NCI-H510A (cell line): Measurements from ENCODE around the gene BRINP1.

Experiments used
- DNase-seq: peaks from one replicate; lab custom pipeline; 2025; lab: John Stamatoyannopoulos, UW

Gene BRINP1, protein sequence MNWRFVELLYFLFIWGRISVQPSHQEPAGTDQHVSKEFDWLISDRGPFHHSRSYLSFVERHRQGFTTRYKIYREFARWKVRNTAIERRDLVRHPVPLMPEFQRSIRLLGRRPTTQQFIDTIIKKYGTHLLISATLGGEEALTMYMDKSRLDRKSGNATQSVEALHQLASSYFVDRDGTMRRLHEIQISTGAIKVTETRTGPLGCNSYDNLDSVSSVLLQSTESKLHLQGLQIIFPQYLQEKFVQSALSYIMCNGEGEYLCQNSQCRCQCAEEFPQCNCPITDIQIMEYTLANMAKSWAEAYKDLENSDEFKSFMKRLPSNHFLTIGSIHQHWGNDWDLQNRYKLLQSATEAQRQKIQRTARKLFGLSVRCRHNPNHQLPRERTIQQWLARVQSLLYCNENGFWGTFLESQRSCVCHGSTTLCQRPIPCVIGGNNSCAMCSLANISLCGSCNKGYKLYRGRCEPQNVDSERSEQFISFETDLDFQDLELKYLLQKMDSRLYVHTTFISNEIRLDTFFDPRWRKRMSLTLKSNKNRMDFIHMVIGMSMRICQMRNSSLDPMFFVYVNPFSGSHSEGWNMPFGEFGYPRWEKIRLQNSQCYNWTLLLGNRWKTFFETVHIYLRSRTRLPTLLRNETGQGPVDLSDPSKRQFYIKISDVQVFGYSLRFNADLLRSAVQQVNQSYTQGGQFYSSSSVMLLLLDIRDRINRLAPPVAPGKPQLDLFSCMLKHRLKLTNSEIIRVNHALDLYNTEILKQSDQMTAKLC

DNA sequence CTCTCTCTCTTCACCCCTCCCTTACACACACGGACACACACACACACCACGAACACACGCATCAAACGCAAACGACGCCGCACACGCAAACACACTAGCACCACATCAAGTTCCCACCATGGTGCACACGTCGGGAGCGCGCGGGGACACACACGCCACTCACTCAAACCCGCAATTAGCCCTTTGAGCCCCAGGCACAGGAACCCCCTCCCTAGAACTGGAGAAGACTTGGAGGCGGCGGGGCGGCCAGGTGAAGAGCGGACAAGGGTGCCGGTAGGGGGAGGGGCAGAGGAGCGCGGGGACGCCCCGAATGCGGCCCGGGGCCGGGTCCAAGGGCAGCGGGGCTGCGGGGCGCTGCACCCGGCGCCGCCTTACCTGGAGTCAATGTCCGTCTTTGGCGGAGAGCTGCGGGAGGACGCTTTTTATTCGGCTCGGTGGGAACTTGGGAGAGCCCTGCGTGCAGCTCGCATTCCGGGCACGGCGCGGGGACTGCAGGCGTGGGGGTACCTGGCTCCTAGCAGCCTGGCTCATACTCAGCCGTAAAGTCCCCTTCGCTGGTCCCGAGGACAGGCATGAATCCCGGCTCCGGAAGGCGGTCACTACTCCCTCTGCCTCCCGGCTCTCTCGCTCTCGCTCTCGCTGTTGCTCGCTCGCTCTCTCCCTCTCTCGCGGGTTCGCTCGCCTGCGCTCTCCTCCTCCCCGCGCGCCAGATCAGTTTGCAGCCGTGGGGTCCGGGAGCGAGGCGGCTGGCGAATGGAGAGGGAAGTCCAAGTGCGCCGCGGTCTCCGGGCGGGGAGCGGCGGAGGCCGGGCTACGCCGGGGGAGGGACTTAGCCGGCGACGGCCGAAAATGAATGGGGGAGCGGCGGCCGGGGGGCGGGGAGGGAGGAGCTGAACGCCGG lies at the start of gene BRINP1:
Gene BRINP1 (minus strand): TSS at position 755 of the 901 bp plus-strand sequence. CDS start 56,080 bp downstream, outside the sequence.
- DNase-seq: peak; percentile 69

DNA sequence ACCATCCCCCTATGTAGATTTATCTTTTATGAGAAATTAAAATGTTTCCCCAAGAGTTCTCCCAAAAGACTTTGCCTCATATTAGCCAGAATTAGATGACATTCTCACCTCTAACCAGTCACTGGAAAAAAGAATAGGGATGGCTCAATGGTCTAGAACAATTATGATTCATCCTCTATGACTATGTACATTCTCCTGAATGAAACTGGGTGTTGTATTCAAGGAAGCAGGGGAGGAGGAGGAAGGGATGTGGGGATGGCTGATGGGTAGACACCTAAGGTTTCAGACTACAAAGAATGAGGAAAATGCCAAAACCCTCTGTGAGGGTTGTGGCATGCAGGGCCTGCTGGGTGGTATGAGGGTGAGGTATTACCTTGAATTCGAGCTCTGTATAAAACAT lies 49.5 kb upstream of the BRINP1 start:
- DNase-seq: no peak

DNA sequence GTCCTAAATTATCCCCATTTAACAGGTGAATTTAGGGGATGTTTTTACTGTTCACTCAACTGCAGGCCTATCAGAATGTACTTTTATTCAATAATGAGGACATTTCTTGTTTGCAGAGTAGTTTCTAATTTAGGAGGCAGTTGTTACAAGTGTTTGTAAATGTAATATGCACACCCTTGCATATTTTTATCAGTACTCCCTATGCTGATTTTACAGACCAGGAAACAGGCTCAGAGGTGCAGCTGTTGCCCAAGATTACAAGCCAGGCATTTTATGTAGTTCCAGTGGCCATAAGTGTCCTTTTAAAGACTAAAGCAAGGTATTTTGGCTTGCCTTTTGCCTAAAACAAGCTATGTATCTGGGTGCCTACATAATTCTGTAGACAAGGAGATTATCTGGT lies 47.6 kb upstream of the BRINP1 start:
- DNase-seq: no peak

DNA sequence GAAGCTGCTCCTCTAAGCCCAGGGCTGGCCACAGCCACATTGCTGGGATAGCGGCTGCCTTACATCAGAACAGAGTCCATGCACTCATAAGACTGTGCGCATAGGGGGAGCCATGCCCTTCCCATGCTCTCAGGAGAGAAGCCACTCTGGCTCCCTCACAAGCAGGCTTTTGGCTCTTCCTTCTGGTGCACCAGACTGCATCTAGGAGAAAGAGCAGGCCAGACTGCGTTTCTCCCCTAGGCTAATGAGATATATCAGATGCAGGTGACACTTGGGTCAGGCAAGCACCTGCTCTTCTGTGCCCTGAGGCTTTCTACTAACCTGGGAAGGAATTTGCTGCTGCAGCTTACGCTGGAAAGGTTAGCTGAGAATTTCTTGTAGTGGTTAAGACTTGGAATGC lies 43.2 kb upstream of the BRINP1 start:
- no peak for DNase-seq

DNA sequence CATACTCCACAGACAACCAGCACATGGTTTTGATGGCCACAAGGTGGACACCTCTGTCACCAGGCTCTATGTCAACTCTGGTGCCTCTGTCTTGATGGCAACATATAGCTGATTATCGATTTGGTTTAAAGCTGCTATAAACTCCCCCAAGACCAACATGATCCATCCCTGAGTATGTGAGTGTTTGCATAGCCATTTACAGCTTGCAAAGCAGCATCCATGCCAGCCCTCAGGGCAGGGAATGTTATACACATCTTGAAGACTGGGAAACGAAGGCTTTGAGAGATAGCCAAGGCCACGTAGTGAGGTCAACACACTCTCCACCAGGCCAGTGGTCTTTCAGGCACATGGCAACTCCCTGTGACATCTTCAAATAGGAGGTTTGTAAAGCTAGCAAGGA lies 40.3 kb upstream of the BRINP1 start:
- no peak for DNase-seq

DNA sequence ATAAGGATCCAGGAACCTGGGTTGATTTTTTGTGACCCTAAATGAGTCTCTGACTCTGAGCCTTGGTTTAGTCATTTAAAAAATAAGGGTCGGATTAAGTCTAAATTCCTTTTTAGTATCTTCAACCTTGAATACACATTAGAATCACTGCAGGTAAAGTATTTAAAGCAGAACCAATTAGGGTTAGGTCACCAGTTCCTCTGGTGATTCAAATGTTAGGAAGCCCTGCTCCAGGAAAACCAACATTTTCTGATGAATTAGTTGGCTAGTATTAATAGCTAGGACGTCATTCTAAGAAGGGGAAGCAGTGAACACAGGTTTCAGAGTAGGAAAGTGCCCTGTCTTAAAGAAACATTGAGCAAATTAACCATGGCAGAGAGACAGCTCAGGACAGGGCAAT lies 31.4 kb upstream of the BRINP1 start:
- DNase-seq: no peak

DNA sequence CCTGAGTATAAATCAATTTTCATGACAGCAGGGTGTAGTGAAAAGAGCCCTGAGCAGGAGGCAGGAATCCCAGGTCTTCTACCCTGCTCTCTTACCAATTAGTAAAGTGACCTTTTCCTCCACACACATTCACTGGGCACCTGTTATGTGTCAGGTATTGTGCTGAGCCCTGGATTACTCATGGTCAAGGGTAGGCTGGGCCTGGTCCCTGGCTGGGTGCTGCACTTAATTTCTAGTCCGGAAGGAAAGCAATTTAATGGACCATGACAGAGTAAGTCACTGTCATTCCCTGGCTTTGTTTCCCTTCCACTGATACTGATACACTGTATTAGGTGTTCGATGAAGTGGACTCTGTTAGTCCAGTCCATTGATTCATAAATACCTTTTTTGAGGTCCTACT lies 29.1 kb upstream of the BRINP1 start:
- no peak for DNase-seq

DNA sequence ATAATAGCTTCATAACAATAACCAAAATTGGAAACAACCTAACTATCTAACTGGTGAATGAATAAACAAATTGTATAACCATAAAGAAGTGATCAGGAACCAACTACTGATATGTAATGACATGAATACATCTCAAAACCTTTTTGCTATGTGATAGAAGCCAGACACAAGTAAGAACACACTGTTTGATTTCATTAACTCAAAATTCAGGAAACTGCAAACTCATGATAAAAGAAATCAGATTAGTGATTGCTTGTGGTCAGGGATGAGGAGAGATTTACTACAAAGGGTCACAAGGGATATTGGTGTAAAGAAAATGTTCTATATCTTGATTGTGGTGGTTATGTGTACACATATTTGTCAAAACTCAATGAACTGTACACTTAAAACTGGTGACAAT lies 22.6 kb upstream of the BRINP1 start:
- no peak for DNase-seq

DNA sequence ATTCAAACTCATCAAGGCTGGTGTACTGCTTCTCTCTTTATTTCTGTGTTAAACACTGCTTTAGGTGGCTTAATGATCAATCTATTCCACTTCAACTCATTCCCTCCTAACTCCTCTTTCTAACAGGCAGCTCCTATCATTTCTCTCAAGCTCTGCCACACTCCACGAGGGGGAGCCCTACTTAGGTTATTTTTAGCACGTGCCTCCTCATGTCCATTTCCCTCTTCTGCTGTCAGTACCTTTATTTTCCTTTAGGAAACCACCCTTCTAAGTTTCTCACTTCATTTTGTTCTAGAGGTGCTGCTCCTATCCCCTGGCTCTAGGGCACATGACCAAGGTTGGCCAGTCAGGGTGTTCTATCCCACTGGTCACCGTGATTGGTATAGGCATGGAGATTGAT lies 6.7 kb upstream of the BRINP1 start:
- DNase-seq: no peak

DNA sequence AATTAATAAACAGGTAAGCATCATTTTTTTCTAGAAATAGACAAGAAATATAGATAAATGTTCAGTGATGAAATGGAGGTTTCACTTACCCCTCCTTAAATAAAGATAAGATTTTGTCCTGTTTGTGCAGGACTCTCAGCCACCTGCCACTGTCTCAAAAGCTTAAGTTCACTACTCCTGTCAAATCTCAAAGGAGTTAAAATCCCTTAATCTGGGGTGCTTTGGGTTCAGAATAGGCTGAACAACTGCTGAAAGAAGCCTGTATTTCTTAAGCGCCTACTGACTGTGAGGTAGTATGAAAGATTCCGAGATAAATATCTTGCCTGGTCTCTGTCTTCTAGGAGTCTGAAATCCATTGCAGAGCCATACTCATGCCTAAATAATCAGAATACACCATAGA lies 3.7 kb upstream of the BRINP1 start:
- no peak for DNase-seq

DNA sequence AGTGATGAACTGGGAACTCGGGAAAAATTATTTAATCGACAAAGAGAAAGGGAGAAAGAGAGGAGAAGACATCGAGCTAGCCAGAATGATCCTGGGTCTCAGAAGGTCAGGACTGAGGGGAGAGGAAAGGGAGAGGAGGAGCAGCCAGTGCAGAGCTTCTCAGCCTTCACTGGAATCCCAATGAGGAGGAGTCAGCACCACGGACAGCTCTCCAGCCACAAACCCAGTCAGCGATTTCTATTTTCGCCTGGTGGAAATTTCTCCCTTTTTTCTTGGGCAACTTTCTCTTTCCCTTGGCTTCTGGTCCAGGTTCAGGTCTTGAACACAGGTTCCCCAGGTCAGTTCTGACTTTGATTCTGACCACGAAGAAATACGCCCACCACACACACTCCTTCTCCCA lies 1.6 kb upstream of the BRINP1 start:
- no peak for DNase-seq

DNA sequence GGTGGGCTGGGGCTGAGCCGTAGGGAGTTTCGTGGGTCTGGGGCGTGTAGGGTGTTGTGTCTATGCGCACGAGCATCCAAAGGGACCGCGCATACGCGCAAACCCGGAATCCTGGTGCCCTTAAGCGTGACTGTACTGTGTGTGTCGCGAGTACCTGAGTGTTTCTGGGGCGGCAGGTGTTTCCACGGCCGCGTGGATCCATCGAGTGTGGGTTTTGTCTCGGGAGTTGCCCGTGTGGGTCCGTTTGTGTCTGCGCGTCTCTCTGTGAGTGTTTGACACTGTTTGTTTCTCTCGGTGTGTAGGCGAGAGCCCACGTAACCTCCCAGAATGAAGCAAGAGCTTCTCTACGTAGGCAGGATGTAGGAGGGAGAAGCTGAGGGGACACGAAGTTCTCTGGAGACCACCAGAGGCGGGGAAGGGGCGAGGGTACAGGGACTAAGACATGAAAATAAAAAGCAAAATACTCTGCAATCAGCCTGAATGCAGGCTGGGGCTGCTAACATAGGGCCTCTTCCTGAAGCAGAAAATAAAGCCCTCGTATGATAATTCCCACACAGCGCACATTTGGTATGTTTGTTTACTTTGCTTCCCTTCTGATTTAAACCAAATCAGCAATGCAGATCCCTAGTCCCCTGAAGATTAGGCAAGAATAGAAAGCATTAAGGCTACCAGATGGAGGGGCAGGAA lies 588 bp upstream of the BRINP1 start:
- no peak for DNase-seq

DNA sequence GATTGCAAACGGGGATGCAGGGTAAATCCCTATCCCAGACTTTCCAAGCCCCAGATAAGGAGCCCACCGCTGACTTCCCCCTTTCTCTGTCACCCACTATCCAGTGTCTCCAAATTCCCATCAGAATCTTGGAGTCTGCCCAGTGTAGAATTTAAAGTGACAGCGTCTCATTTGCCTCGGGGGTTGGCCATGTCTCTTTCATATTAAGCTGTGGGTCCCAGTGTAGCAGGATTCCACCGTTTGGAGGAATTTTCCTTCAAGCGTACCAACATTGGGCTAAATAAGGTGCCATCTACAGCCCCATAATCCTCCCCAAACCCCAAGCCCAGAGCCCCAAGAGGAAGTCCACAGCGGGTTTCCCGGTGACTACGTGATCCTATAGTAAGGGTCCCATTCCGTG lies 1.1 kb downstream of the BRINP1 start:
- no peak for DNase-seq

DNA sequence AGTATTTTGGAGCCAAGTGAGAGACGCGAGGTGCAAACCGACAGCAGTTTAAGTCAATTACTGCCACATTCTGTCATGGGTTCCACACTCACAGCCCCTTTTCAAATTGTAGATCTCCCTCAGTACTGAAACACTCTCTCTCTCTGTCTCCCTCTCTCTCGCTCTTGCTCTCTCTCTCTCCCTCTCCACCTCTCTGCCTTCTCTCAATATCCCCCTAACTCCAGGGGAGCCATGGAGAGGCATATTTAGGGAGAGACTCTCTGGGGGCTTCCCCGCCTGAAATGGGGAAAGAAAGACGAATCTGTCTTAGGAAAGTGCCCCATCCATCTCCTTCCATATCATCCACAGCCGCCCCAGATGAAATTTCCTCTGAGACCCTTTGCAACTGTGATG lies 1.6 kb downstream of the BRINP1 start:
- DNase-seq: no peak

DNA sequence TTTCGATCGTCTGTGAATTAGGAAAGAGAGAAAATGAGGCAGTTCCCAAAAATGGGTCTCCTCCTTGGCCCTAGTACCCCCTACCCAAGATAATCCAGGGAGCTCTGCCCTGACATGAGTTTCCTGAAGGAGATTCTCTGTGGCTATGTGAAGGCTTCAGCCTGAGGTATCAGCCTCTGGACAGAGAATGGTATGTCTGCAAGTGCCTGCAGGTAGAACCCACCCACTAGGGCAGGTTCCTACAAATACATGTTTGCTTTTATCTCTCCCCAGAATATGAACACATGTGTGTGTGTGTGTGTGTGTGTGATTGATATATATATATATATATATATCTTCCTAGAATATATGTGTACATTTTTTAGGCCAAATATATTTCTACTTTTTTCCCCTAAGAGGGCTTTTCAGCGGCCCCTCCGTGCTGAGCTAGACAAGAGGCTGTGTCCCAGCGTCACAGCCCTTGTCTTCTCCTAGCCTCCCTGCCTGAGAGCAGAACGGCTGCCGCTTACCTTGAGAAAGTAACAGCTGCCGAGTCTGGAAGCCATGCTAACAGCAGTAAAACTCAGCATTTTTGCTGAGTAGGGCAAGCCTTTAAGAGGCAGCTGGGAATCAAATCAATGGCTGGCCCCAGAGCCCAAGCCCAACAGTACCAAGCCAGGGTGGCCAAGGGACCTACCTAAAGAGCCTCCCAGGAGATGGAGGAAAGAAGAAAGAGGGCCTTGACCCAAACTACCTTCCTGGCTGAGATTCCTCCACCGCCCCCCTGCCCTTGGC lies 2.1 kb downstream of the BRINP1 start:
- no peak for DNase-seq

DNA sequence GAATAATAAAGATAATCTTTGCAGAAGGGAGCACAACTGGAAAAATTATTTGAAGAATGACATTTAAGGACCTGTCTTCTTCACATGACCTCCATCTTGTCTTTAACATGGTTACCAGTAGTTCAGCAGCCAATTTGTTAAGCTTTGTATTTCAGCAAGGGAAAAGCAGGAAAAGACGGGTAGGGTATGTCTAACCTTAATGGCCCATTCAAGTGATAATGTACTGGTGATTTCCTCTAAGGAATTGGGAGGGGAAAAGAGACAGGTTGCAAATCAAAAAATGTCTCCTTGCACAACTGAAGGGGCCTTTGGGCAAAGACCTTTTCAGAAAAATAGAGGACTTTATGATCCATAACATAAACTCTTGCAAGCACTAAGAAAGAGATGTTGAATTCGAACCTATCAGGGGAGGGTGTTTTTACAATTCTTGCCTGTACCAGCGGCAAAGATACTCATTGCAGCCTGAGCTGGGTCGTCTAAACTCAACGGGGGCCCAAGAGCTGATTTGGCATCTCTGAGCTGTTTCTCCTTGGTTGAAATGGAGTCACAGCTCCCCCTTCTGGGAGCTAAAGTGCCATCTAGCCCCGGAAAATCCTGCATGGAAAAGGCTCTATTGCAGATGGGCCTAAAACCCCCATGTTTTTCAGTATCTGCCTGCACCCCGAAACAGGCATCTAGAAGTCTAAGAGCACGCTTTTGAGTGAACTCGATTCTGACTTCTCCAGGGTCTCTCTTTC lies 3.8 kb downstream of the BRINP1 start:
- peak; percentile 45 for DNase-seq

DNA sequence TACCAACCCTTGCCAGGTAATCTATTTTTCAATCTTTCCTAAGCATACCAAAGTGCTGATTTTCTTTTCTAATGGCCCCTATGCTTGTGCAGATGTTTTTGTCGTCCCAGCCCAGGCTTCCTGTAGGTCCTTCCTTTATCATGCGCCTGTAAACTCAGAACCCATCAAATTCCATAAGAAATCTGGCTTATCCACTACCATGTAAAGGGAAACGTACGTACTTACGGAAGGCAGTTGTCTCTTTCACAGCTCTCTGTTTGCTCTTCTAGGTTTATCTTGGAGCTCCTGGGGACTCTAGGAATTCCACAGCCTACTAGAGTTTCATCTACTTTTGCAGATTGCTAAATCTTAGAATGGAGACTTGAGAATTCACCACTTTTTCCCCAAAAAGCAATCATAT lies 9.0 kb downstream of the BRINP1 start:
- DNase-seq: no peak

DNA sequence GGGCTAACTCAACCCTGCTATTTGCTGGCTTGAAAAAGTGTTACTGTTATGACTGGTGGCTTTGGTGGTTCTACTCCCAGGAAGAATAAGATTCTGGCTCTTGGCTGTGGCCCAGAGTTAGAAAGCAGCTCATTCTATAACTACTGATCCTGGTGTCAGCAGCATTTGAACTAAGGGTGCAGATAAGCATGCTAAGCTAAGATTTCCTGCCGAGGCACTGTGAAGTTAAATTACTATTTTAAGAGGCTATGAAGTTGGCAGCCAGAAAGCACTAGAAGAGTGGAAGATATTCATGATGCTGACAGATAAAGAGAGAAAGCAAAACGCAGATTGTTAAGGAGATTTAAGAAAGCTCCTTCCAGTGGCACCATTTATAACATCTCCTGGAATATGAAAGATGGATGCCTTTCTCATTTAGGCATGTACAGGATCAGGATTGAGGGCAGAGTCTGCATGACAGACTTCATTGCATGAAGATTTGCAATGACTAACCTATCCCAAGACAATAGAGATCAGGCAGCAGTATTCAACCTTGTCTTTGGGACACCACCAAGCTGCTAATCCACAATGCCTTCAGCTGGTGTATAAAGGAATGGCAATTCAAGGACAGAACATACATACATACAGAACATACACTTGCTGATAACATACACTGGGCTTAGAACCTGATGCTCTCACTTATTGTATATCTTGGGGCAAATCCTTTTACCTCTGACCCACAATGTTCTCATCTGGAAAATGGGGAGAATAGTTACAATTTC lies 11.7 kb downstream of the BRINP1 start:
- no peak for DNase-seq

DNA sequence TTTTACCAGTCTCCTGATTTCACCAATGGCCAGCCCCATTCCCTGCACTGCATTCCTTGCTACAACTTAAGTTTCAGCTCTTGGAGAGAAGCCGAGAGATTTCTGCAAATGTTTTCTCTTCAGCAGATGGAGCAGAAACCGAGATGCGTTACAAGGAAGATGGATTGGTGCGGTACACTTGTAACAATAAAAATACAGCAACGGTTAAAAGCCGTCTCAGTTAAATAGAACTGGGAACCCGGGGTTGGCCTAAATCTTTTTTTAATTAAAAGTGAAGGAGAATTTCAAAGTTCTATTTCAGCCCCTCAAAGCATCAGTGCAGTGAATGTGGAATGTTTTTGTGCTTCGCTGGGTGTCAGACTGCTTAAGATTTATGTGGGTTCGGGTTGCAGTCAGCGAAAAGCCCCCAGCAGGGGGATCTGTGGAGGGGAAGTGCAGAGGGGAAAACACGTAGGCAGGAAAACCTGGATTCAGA lies 19.8 kb downstream of the BRINP1 start:
- no peak for DNase-seq
